SK-N-SH (cell line): Measurements from ENCODE around the gene LRRFIP2. TPM values are rescaled to one million over a fixed set of nuclear protein-coding genes. Genes with fewer than 3 reads are reported as not detected.

Experiments
- CTCF ChIA-PET: fragments of 300-600, 350-600 bp; formaldehyde crosslinking; extraction: SDS; loops from one replicate; lab custom pipeline; 2021; lab: Yijun Ruan, JAX
- POLR2A ChIA-PET: fragments of 350-600 bp; sonication (Branson Sonifier 250); formaldehyde crosslinking; extraction: SDS; loops from one replicate; lab custom pipeline; 2020; ENCODE audit warnings: antibody characterized with exemption, inconsistent platforms; lab: Yijun Ruan, JAX
- DNase-seq: peaks from one replicate; pipeline ENCODE4 v3.0.0; 2012
- H2AFZ ChIP-seq: fragments of 200-600 bp; sonication (generic); 2 replicates; pipeline ENCODE4 v1.8.1; 2016; ENCODE audit warnings: antibody characterized with exemption, mild to moderate bottlenecking, low read depth
- H3F3A ChIP-seq: fragments of 200-600 bp; sonication (generic); replicated peaks from 2 replicates; pipeline ENCODE3; 2016; ENCODE audit warnings: antibody characterized with exemption, mild to moderate bottlenecking; ENCODE audit not compliant: insufficient read depth
- H3K27ac ChIP-seq, 2 experiments: fragments of 200-500 bp in 1 of 2; fragments of 200-600 bp in 1 of 2; sonication (Bioruptor generic) in 1 of 2; sonication (generic), shearing (Covaris generic) in 1 of 2; 2 replicates each; pipeline versions ENCODE4 v1.5.1 to v1.6.1; 2014 to 2016; ENCODE audit warnings: low read depth in 2 of 2, inconsistent platforms in 1 of 2, low read length in 1 of 2, mild to moderate bottlenecking in 1 of 2, mixed read lengths in 1 of 2
- H3K27me3 ChIP-seq: fragments of 200-600 bp; sonication (generic), shearing (Covaris generic); 2 replicates; pipeline ENCODE4 v1.6.1; 2016; ENCODE audit warnings: mixed run types; ENCODE audit not compliant: insufficient read depth
- H3K36me3 ChIP-seq, 2 experiments: fragments of 200-500 bp in 1 of 2; fragments of 200-600 bp in 1 of 2; sonication (Bioruptor generic) in 1 of 2; sonication (generic) in 1 of 2; replicated peaks in 1 of 2; 2 replicates each; pipeline versions ENCODE3 to v1.5.1; 2014 to 2016; ENCODE audit warnings: low read length in 1 of 2, mild to moderate bottlenecking in 1 of 2; ENCODE audit not compliant: insufficient read depth in 2 of 2, control insufficient read depth in 1 of 2
- H3K4me1 ChIP-seq, 2 experiments: fragments of 200-500 bp in 1 of 2; fragments of 200-600 bp in 1 of 2; sonication (Bioruptor generic) in 1 of 2; sonication (generic), shearing (Covaris generic) in 1 of 2; 2 replicates each; pipeline versions ENCODE4 v1.5.1 to v1.6.1; 2014 to 2016; ENCODE audit warnings: low read depth in 1 of 2, low read length in 1 of 2, mixed run types in 1 of 2; ENCODE audit not compliant: insufficient read depth in 2 of 2, control insufficient read depth in 1 of 2
- H3K4me2 ChIP-seq: fragments of 200-600 bp; sonication (generic), shearing (Covaris generic); 2 replicates; pipeline ENCODE4 v1.6.1; 2017; ENCODE audit warnings: mixed run types
- H3K4me3 ChIP-seq, 2 experiments: fragments of 200-500 bp in 1 of 2; fragments of 200-600 bp in 1 of 2; sonication (Bioruptor generic) in 1 of 2; sonication (generic), shearing (Covaris generic) in 1 of 2; 2 replicates each; pipeline versions ENCODE4 v1.5.1 to v1.8.1; 2014 to 2016; ENCODE audit warnings: low read depth in 2 of 2, inconsistent platforms in 1 of 2, low read length in 1 of 2, mild to moderate bottlenecking in 1 of 2, mixed read lengths in 1 of 2, moderate library complexity in 1 of 2
- H3K79me2 ChIP-seq: fragments of 200-600 bp; sonication (generic); 2 replicates; pipeline ENCODE4 v1.8.1; 2017; ENCODE audit warnings: mild to moderate bottlenecking; ENCODE audit not compliant: insufficient read depth
- H3K9ac ChIP-seq: fragments of 200-600 bp; sonication (generic); 2 replicates; pipeline ENCODE4 v1.6.1; 2017; ENCODE audit warnings: mixed run types
- H3K9me2 ChIP-seq: fragments of 200-600 bp; sonication (generic); 2 replicates; pipeline ENCODE4 v1.6.1; 2017; ENCODE audit warnings: mixed run types
- H3K9me3 ChIP-seq: fragments of 200-600 bp; sonication (generic); 2 replicates; pipeline ENCODE4 v1.6.1; 2017; ENCODE audit warnings: mixed run types, mild to moderate bottlenecking, moderate library complexity
- H4K20me1 ChIP-seq: fragments of 200-600 bp; sonication (generic); 2 replicates; pipeline ENCODE4 v1.6.1; 2017; ENCODE audit warnings: mild to moderate bottlenecking, mixed run types; ENCODE audit not compliant: insufficient read depth
- CHD2 ChIP-seq: fragments of 150-350 bp; IDR thresholded peaks from 2 replicates; pipeline ENCODE4 v1.6.1; 2018; ENCODE audit warnings: low read length; ENCODE audit not compliant: partially characterized antibody
- CTCF ChIP-seq: fragments of 200-600 bp; sonication (generic); IDR thresholded peaks from 2 replicates; pipeline ENCODE4 v1.6.1; 2017; ENCODE audit warnings: antibody characterized with exemption, mild to moderate bottlenecking, moderate library complexity
- EZH2phosphoT487 ChIP-seq: fragments of 200-600 bp; sonication (generic); IDR thresholded peaks from 2 replicates; pipeline ENCODE4 v1.6.1; 2017; ENCODE audit warnings: low read depth, mixed run types, mild to moderate bottlenecking, antibody characterized with exemption, moderate library complexity, borderline replicate concordance
- FOXJ3 ChIP-seq: sonication (generic); formaldehyde crosslinking; IDR thresholded peaks from 2 replicates; pipeline ENCODE4 v1.5.1; 2020; ENCODE audit warnings: mild to moderate bottlenecking, missing genetic modification reagents
- FOXM1 ChIP-seq: IDR thresholded peaks from 2 replicates; pipeline ENCODE4 v1.4.0; 2012; ENCODE audit warnings: low read depth, mild to moderate bottlenecking
- GABPA ChIP-seq: IDR thresholded peaks from 2 replicates; pipeline ENCODE4 v1.4.0; 2012; ENCODE audit warnings: low read depth, mild to moderate bottlenecking
- GATA2 ChIP-seq: sonication (generic); formaldehyde crosslinking; IDR thresholded peaks from 2 replicates; pipeline ENCODE4 v1.5.0; 2020; ENCODE audit warnings: mild to moderate bottlenecking, missing genetic modification reagents
- JUND ChIP-seq: IDR thresholded peaks from 2 replicates; pipeline ENCODE4 v1.4.0; 2012
- MEF2A ChIP-seq: IDR thresholded peaks from 2 replicates; pipeline ENCODE4 v1.4.0; 2012; ENCODE audit warnings: low read depth, borderline replicate concordance
- NRF1 ChIP-seq: IDR thresholded peaks from 2 replicates; pipeline ENCODE4 v1.6.1; 2012; ENCODE audit warnings: low read depth, mild to moderate bottlenecking, low read length
- POLR2AphosphoS5 ChIP-seq: IDR thresholded peaks from 2 replicates; pipeline ENCODE4 v1.6.1; 2012; ENCODE audit warnings: low read depth, low read length
- RCOR1 ChIP-seq: fragments of 150-350 bp; IDR thresholded peaks from 2 replicates; pipeline ENCODE4 v1.6.1; 2017; ENCODE audit warnings: antibody characterized with exemption, low read length
- RFX5 ChIP-seq: IDR thresholded peaks from 2 replicates; pipeline ENCODE4 v1.6.1; 2012; ENCODE audit warnings: mild to moderate bottlenecking, improper control_type of control experiment, low read length
- RXRA ChIP-seq: IDR thresholded peaks from 2 replicates; pipeline ENCODE4 v1.4.0; 2012; ENCODE audit warnings: low read depth, mild to moderate bottlenecking, borderline replicate concordance
- TAF1 ChIP-seq: IDR thresholded peaks from 2 replicates; pipeline ENCODE4 v1.6.1; 2012; ENCODE audit warnings: low read depth, mild to moderate bottlenecking, low read length, moderate library complexity, borderline replicate concordance
- USF1 ChIP-seq: IDR thresholded peaks from 2 replicates; pipeline ENCODE4 v1.4.0; 2012; ENCODE audit warnings: low read depth, borderline replicate concordance
- YY1 ChIP-seq: IDR thresholded peaks from 2 replicates; pipeline ENCODE4 v1.4.0; 2012; ENCODE audit warnings: low read depth, mild to moderate bottlenecking
- ZBTB33 ChIP-seq: IDR thresholded peaks from 2 replicates; pipeline ENCODE4 v1.4.0; 2012; ENCODE audit warnings: low read depth, borderline replicate concordance
- WGBS: methylation state at CpG from one replicate; pipeline ENCODE4 v1.1.6; 2017; ENCODE audit warnings: low lambda C conversion rate; 5-methylcytosine and 5-hydroxymethylcytosine counted together
- polyA plus RNA-seq, 3 experiments: library from polyadenylated mRNA; depleted of rRNA; stranded (reverse); fragments of >200 nt; gene quantifications; 2 replicates each; pipeline ENCODE4 v1.2.3, GENCODE V29; 2012

The LRRFIP2 gene
- polyA plus RNA-seq, 1 of the 3 experiments (the other 2 are of a cell fraction) = 27.2 TPM

GRCh38 chr3:37163262-37164015, 10.9 kb downstream of the LRRFIP2 start (continued):
- TF ChIP-seq CTCF (no peak; the same call in 1 of the 2 replicates), CHD2 (no peak), YY1 (no peak; the same call in 1 of the 2 replicates), RFX5 (no peak), NRF1 (no peak), JUND (0 out of 2 replicates have a peak, but pooled peaks have one; percentile 13), POLR2AphosphoS5 (peak; percentile 42; the same call in 1 of the 2 replicates), RCOR1 (no peak), EZH2phosphoT487 (no peak)

- Histone ChIP-seq H2AFZ (no peak overlapping the region), H3K9me3 (no peaks in the 10 kb centered on the region), H3K27me3 (no peaks in the 10 kb centered on the region), H3K4me2 (no peak overlapping the region; the same call in 1 of the 2 replicates), H3K79me2 (peaks cover 97% of the 10 kb centered on the region), H3K9ac (no peak overlapping the region), H3K27ac (peak overlapping the region; percentile 40 to 65; a peak in 3 of 4 replicates), H3K4me1 (peaks cover 0 to 20% of the 10 kb centered on the region in 2 experiments; a peak in 3 of 4 replicates), H4K20me1 (no peaks in the 10 kb centered on the region), H3K4me3 (no peak overlapping the region), H3K9me2 (no peaks in the 10 kb centered on the region), H3F3A (peaks cover 37% of the 10 kb centered on the region), H3K36me3 (peaks cover 0 to 43% of the 10 kb centered on the region in 2 experiments)
- no peak for DNase-seq
- ChIA-PET POLR2A (no interaction called here), CTCF (no interaction called here)
- TF ChIP-seq USF1 (no peak), CHD2 (no peak), FOXJ3 (CRISPR knock-in tag) (no peak), FOXM1 (no peak), TAF1 (no peak), GATA2 (CRISPR knock-in tag) (no peak), ZBTB33 (no peak), MEF2A (no peak), GABPA (no peak), RXRA (no peak)
- 94% methylated on average over 3 of the region's 3 CpGs for WGBS
Observed at GRCh38 chr3:37162501-37163245, 11.7 kb downstream of the LRRFIP2 start.
